Measurements from ENCODE around the gene RBPJL. TPM values are rescaled to one million over a fixed set of nuclear protein-coding genes. Genes with fewer than 3 reads are reported as not detected.

Gene RBPJL
- total and polyA plus RNA-seq, 2 of the 13 experiments (the other 11 are each of a cell fraction or from before 2014, with no cell fraction given), result not detected

GRCh38 chr20:45341939-45342854 is 35.6 kb downstream of the RBPJL start (continued):
- no peak for TF ChIP-seq ZNF18 (CRISPR knock-in tag; IDR thresholded peaks at IDR 0.05; ENCODE audit: insufficient replicate concordance)
- no peak for TF ChIP-seq ZNF646 (CRISPR knock-in tag; IDR thresholded peaks at IDR 0.05)
- no peak for TF ChIP-seq SP4 (CRISPR knock-in tag; IDR thresholded peaks at IDR 0.05)
- TF ChIP-seq RFX1 (IDR thresholded peaks at IDR 0.05), result no peak
- peak; percentile 2 to 38; a peak in 1 of 4 replicates for TF ChIP-seq EP300 (IDR thresholded peaks at IDR 0.05; ENCODE audit: low read depth in 2 of 2, low read length in 2 of 2)
- peak; percentile 29; the same call in 1 of the 2 replicates for TF ChIP-seq EP300 (CRISPR knock-in tag; IDR thresholded peaks at IDR 0.05; ENCODE audit: borderline replicate concordance)
- peak; percentile 95 for TF ChIP-seq ZNF629 (CRISPR knock-in tag; conservative IDR thresholded peaks at IDR 0.05)
- no peak for TF ChIP-seq GTF2F1 (IDR thresholded peaks at IDR 0.05; ENCODE audit: low read length)
- no peak for TF ChIP-seq TCF7 (IDR thresholded peaks at IDR 0.05; ENCODE audit: low read depth)
- TF ChIP-seq ZNF558 (CRISPR knock-in tag; IDR thresholded peaks at IDR 0.05; ENCODE audit: borderline replicate concordance), result 0 out of 2 replicates have a peak, but pooled peaks have one; percentile 68
- no peak; the same call in 1 of the 2 replicates for TF ChIP-seq ZBED4 (CRISPR knock-in tag; IDR thresholded peaks at IDR 0.05; ENCODE audit: borderline replicate concordance)

All from HepG2 (cell line).